Prostate gland (tissue), 2 donors: ENCODE measurements around the gene SMIM24. TPM values are rescaled to one million over a fixed set of nuclear protein-coding genes. Genes with fewer than 3 reads are reported as not detected.
A peak's percentile ranks its signal among the peaks of the same experiment; 100 is the strongest.

Experiments used
- DNase-seq: peaks from one replicate; pipeline ENCODE4 v3.0.0-alpha.2; 2019; ENCODE audit warnings: low spot score
- H3K27ac ChIP-seq, 2 donors: fragments of 200-600 bp; sonication (generic); 2 replicates each; pipeline ENCODE4 v1.5.1; 2017 to 2019
- H3K27me3 ChIP-seq: fragments of 200-600 bp; sonication (generic); replicated peaks from 2 replicates; pipeline ENCODE4 v1.5.1; 2019; ENCODE audit not compliant: insufficient read depth
- H3K36me3 ChIP-seq, 2 donors: fragments of 200-600 bp; sonication (generic); 1 replicate in 1 of 2; 2 replicates in 1 of 2; pipeline versions ENCODE4 v1.5.1 to v1.8.1; 2017 to 2019
- H3K4me1 ChIP-seq: fragments of 200-600 bp; sonication (generic); replicated peaks from 2 replicates; pipeline ENCODE4 v1.5.1; 2019
- H3K4me3 ChIP-seq, 2 donors: fragments of 200-600 bp; sonication (generic); 2 replicates each; pipeline ENCODE4 v1.5.1; 2017 to 2019
- H3K9me3 ChIP-seq: fragments of 200-600 bp; sonication (generic); 2 replicates; pipeline ENCODE4 v1.5.1; 2017
- CTCF ChIP-seq, 4 experiments: fragments of 200-600 bp in 2 of 4; fragments of 450-650 bp in 2 of 4; sonication (generic) in 2 of 4; IDR thresholded peaks; 1 replicate in 3 of 4; 2 replicates in 1 of 4; pipeline ENCODE4 v1.5.1; 2016 to 2019; ENCODE audit warnings: antibody characterized with exemption in 4 of 4, mild to moderate bottlenecking in 2 of 4, moderate library complexity in 2 of 4
- POLR2A ChIP-seq: fragments of 450-650 bp; IDR thresholded peaks from one replicate; pipeline ENCODE4 v1.6.1; 2016; ENCODE audit warnings: antibody characterized with exemption, mild to moderate bottlenecking
- POLR2AphosphoS5 ChIP-seq: sonication (generic); formaldehyde crosslinking; IDR thresholded peaks from one replicate; pipeline ENCODE4 v1.6.1; 2017; ENCODE audit warnings: antibody characterized with exemption
- WGBS: methylation state at CpG from one replicate; pipeline ENCODE4 v1.1.5; 2018; 5-methylcytosine and 5-hydroxymethylcytosine counted together
- intact Hi-C: fragments of 100-400 bp; cut with DNase I; formaldehyde crosslinking; loops from one replicate; pipeline ENCODE4 v1.14.2; 2022
- total RNA-seq, 2 donors: library from RNA; depleted of rRNA; stranded (reverse); fragments of >200 nt; gene quantifications; one replicate each; pipeline ENCODE4 v1.1.0, GENCODE V29; 2016

Gene SMIM24
- total RNA-seq, 2 donors from 2014 or later = 0.32 to 1.6 TPM

- H3K9me3 ChIP-seq = no peaks in the 10 kb centered on the region
- peaks cover 0 to 12% of the 10 kb centered on the region in 2 donors for H3K36me3 ChIP-seq
- intact Hi-C loops = no loop called here
- DNase-seq = no peak
- TF ChIP-seq CTCF (IDR thresholded peaks at IDR 0.05) = no peak
- TF ChIP-seq POLR2A = no peak
- TF ChIP-seq POLR2AphosphoS5 = no peak
- H3K27me3 ChIP-seq = no peaks in the 10 kb centered on the region
- H3K4me1 ChIP-seq = no peaks in the 10 kb centered on the region
- H3K27ac ChIP-seq = peak overlapping the region in 1 of 2 donors; percentile 39
- WGBS = 71% methylated on average over 14 of the region's 14 CpGs
- no peak overlapping the region for H3K4me3 ChIP-seq
Measured at GRCh38 chr19:3441986-3442329, 38.4 kb downstream of the SMIM24 start.

DNA sequence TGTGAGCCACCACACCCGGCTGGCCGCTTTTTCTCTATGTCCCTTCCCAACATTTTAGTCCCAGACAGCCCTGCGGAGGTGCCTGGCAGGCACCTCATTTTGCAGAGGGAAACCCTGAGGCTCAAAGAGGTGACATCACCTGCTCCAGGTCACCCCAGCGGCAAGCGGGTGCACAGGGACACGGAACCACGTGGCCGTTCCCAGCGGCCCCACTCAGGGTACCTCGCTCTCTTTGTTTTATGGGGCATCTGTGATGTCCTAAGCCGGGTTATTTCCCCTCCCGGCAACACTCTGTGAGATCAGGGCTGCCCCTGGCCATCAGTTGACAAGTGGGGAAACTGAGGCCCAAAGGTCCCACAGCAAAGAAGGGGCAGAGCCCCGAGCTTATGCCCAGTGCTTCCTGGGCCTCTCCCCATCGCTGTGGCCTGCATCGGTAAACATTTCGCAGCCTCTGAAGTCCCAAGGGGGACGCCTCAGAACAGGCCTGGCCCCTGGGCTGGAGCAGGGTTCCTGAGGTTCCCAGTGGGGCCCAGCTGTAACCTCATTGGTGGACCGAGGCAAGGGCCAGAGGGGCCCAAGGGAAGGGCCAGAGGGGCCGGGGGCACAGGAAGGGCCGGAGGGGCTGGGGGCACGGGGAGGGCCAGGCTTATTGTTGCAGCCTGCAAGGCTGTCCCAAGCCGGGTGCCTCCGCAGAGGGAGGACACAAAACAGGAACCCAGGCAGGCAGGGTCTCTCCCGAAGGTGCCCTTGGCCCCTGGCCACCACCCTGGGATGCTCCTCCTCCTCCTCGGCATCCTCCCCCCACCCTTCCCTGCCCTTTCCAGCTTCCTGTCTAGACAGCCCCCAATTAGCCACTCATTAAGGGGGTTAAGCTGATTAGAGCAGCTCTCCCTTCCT, 39.0 kb downstream of the SMIM24 start:
- intact Hi-C loops = no loop called here
- DNase-seq = no peak
- WGBS = 76% methylated on average over 25 of the region's 25 CpGs
- Histone ChIP-seq H3K27me3 (no peaks in the 10 kb centered on the region), H3K4me1 (no peaks in the 10 kb centered on the region), H3K36me3 (peaks cover 0 to 12% of the 10 kb centered on the region in 2 donors), H3K27ac (peak overlapping the region in 1 of 2 donors; percentile 39), H3K9me3 (no peaks in the 10 kb centered on the region), H3K4me3 (no peak overlapping the region)
- no peak for TF ChIP-seq POLR2AphosphoS5
- no peak for TF ChIP-seq POLR2A
- no peak for TF ChIP-seq CTCF (IDR thresholded peaks at IDR 0.05)

DNA sequence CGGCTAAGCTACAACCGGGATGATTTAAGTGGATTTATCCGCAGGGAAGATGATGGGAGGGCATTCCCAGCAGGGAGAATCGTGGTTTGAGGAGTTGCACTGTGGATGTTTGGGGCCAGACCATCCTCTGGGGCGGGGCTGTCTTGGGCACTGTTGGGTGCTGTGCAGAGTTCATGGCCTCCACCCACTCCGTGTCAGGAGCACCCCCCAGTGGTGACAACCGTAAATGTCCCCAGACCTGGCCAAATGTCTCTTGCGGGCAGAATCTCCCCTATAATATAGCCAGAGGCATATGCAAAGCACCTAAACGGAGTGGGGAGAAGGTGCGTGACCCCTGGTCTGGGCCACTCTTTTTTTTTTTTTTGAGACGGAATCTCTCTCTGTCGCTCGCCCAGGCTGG, 40.2 kb downstream of the SMIM24 start:
- TF ChIP-seq CTCF (IDR thresholded peaks at IDR 0.05) (peak in 1 of 4 experiments; percentile 11), POLR2A (no peak)
- H3K4me1 ChIP-seq = peaks cover 7% of the 10 kb centered on the region
- no peak overlapping the region for H3K27ac ChIP-seq

DNA sequence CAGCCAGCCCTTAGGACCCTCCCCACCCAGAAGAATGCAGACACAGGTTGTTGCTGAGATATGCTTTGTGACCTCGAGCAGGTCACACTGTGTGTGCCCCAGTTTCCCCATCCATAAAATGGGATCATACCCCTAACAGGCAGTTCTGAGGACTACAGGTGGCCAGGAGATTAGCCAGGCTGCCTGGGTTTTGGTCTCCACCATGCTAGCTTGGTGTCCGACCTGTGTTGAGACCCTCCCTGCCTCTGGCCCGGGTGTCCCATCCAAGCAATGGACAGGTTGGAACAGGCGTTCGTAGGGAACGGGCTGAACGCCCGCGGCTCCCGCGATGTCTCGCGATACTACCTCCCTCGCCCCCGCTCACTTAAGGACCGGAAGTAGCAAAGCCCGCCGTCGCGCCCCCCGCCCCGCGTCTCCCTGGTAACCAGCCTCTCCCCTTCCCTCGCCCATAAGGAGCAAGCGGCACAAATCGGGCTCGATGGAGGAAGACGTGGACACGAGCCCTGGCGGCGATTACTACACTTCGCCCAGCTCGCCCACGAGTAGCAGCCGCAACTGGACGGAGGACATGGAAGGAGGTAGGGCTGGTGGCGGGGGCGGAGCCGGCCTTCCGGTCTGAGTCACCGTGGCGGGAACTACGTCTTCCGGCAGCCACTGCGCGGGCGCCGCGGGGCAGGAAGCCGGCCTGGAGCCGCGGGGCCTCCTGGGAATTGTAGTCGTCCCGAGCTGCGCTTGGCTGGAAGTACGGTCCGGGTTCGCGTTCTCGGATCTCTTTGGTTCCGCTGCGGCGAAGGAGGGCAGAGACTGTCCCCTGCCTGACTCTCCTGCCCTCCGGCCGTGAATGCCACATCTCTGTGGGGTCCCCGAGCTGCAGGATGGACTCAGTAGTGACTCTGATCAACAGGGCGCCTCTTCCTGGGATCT, 45.4 kb downstream of the SMIM24 start:
- DNase-seq = peak; percentile 94
- peak overlapping the region; percentile 85 to 90 for H3K27ac ChIP-seq
- WGBS = 4% methylated on average over 62 of the region's 67 CpGs
- no peaks in the 10 kb centered on the region for H3K36me3 ChIP-seq
- intact Hi-C loops = loop anchor here (5.0 kb wide), 1 partner anchor 32 kb away; no protein-coding TSS in a partner anchor
- peak overlapping the region; percentile 18 to 41 for H3K4me3 ChIP-seq
- no peaks in the 10 kb centered on the region for H3K27me3 ChIP-seq
- peaks cover 14% of the 10 kb centered on the region for H3K4me1 ChIP-seq
- TF ChIP-seq POLR2AphosphoS5 (peak; percentile 98), CTCF (IDR thresholded peaks at IDR 0.05) (peak in 1 of 4 experiments; percentile 19), POLR2A (peak; percentile 38)
- H3K9me3 ChIP-seq = no peaks in the 10 kb centered on the region

More for the DNA sequence above, 40.2 kb downstream of the SMIM24 start:
- no peak for DNase-seq
- 80% methylated on average over 13 of the region's 13 CpGs for WGBS
- Histone ChIP-seq H3K4me3 (no peak overlapping the region), H3K9me3 (no peaks in the 10 kb centered on the region), H3K36me3 (peaks cover 0 to 12% of the 10 kb centered on the region in 2 donors), H3K27me3 (no peaks in the 10 kb centered on the region)
- intact Hi-C loops = no loop called here
